WERI-Rb-1 (cell line): ENCODE data around the gene PSMD5.

Experiments used
- DNase-seq: peaks from one replicate; pipeline ENCODE4 v3.0.0-alpha.2; 2020
- H3K27ac ChIP-seq: fragments of 250-450 bp; sonication (Bioruptor Pico); 2 replicates; pipeline ENCODE4 v1.5.1; 2020; ENCODE audit warnings: mild to moderate bottlenecking, moderate library complexity
- H3K27me3 ChIP-seq: fragments of 250-450 bp; sonication (Bioruptor Pico); 2 replicates; pipeline ENCODE4 v1.5.1; 2021; ENCODE audit warnings: mild to moderate bottlenecking, low read depth, moderate library complexity; ENCODE audit not compliant: insufficient read depth, severe bottlenecking
- H3K36me3 ChIP-seq: fragments of 250-450 bp; sonication (Bioruptor Pico); 2 replicates; pipeline ENCODE4 v1.5.1; 2020; ENCODE audit warnings: mild to moderate bottlenecking, moderate library complexity
- H3K4me3 ChIP-seq: 2 replicates; pipeline ENCODE4 v1.5.1; 2011; ENCODE audit warnings: low read depth, mild to moderate bottlenecking, control low read depth, low read length
- H3K9me3 ChIP-seq: fragments of 250-450 bp; sonication (Bioruptor Pico); 2 replicates; pipeline ENCODE4 v1.5.1; 2021; ENCODE audit warnings: mild to moderate bottlenecking, moderate library complexity; ENCODE audit not compliant: severe bottlenecking
- TF ChIP-seq, protein P1 (sequence below): IDR thresholded peaks from 2 replicates; pipeline ENCODE4 v1.5.1; 2011; ENCODE audit warnings: low read depth, mild to moderate bottlenecking, control low read depth, inconsistent platforms, low read length

The PSMD5 gene

DNA sequence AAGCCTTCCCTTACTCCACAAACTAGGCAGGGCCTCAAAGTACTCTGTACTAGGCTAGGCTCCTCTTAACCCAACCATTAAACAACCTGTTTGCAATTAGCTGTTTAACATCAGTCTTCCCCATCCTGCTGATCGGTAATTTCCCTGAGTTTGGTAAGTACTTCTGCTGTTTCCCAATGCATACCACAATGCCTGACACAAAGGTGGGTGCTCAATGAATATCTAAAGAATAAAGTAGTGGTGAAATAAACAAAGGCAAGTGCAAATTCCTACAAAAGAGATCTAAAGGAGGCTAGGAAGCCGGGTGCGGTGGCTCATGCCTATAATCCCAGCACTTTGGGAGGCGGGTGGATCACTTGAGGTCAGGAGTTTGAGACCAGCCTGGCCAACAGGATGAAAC lies 74.5 kb downstream of the PSMD5 start:
- H3K27ac ChIP-seq: peak overlapping the region; percentile 5
- TF ChIP-seq, protein P1, sequence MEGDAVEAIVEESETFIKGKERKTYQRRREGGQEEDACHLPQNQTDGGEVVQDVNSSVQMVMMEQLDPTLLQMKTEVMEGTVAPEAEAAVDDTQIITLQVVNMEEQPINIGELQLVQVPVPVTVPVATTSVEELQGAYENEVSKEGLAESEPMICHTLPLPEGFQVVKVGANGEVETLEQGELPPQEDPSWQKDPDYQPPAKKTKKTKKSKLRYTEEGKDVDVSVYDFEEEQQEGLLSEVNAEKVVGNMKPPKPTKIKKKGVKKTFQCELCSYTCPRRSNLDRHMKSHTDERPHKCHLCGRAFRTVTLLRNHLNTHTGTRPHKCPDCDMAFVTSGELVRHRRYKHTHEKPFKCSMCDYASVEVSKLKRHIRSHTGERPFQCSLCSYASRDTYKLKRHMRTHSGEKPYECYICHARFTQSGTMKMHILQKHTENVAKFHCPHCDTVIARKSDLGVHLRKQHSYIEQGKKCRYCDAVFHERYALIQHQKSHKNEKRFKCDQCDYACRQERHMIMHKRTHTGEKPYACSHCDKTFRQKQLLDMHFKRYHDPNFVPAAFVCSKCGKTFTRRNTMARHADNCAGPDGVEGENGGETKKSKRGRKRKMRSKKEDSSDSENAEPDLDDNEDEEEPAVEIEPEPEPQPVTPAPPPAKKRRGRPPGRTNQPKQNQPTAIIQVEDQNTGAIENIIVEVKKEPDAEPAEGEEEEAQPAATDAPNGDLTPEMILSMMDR: no peak
- H3K36me3 ChIP-seq: peaks cover 80% of the 10 kb centered on the region
- H3K4me3 ChIP-seq: no peak overlapping the region
- H3K9me3 ChIP-seq: no peaks in the 10 kb centered on the region
- H3K27me3 ChIP-seq: no peaks in the 10 kb centered on the region
- DNase-seq: no peak

- Histone ChIP-seq H3K9me3 (no peaks in the 10 kb centered on the region), H3K36me3 (peaks cover 80% of the 10 kb centered on the region), H3K27me3 (no peaks in the 10 kb centered on the region), H3K27ac (no peak overlapping the region; the same call in 1 of the 2 replicates), H3K4me3 (no peak overlapping the region)
- TF ChIP-seq, protein P1: no peak
- no peak for DNase-seq
Measured at GRCh38 chr9:120767451-120767850, 75.3 kb downstream of the PSMD5 start.
